Activated T-helper 1 cell treated with Interleukin-2 at 50 U/mL for 16 hours (primary cell): Measurements from ENCODE around the gene NDE1.
"Not testable (repeated sequence)": the region's sequence is repeated elsewhere in the genome, so short reads cannot be mapped to it uniquely, and the experiment has no call there.

Experiments
- DNase-seq: peaks from one replicate; pipeline ENCODE4 v3.0.0-alpha.2; 2020; ENCODE audit warnings: low read depth

Gene NDE1

DNA sequence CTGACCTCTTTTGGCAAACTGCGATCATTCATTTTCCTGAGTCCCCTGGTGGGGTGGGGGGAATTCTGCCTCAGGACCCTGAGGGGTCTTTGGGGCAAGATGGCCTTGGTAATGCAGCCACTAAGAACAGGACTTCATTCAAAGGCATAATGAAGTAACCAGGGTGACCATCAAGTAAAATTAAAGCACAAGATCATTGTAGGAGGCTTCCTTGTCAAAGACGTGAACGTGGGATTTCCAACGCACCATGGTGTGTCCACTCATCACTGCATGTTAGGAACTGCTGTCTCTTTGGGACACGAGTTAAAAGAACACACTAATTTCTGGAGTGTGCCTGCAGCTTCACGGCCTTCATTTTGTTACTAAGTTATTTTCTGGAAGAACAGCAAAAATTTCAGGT, 51.3 kb downstream of the NDE1 start:
- DNase-seq, result no peak

DNA sequence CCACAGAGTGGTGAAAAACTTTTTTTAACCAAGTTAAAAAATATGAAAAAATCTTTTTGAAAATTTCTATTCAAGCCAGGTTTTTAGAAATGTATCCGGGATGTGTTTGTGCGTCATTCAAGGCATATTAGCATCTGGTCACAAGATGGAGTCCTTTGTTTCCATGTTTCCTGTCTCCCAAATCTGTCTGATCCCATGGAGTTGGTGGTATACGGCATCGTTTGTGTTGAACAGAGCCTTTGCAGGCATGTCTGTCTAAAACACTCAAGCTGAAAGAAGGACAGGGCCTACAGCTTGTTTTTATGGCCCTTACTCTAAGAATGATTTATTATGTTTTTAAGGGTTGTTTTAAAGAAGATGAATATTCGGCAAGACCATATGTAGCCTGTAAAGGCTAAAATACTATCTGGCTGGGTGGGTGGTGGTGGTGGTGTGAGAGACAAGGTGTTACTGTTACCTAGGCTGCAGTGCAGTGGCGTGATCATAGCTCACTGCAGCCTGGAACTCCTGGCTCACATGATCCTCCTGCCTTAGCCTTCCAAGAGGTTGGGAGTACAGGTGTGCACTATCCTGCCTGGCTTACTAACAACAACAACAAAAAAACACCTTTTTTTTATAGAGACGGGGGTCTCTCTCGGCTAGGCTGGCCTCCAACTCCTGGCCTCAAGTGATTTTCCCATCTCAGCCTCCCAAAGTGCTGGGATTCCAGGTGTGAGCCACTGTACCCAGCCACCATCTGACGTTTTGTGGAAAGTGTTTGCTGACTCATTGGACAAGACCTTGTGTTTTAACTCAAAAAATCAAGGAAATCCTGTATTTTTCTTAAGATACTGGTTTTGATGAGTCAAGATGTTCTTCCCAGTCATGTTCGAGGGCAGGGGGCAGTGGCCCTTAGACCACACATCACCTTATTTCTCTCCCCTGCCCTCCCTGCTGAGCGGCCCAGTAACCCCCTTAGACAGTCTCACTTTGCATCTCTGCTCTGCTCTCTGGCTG, 52.2 kb downstream of the NDE1 start:
- DNase-seq, result no peak

DNA sequence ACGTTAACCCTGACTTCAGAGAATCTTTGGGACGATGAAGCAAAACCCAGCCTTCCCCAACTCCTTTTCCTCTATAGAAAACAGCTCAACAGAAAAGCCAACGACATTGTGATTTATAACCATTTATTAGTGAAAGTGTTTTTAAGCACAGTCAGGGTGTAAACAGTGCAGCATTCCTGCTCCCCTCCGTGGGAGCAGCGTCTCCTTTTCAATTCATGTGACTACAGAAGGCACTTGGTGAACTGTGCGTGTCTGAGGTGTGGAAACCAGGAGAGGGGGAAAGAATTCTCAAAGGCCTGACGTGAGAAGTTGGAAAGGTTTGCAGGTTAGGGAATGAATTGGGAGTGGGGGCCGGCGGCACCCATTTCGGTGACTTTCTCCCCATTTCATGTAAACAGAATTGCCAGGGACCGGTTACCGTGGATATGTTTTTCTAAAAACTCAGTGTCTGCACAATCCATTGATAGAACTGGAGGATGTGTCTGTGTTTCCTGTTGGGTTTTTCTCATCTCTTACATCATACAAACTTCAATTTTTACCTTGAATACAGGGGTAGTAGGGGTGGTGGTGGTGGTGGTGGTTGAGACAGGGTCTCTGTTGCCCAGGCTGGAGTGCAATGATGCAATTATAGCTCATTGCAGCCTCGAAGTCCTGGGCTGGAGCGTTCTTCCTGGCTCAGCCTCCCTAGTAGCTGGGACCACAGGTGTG, 53.1 kb downstream of the NDE1 start:
- no peak for DNase-seq

DNA sequence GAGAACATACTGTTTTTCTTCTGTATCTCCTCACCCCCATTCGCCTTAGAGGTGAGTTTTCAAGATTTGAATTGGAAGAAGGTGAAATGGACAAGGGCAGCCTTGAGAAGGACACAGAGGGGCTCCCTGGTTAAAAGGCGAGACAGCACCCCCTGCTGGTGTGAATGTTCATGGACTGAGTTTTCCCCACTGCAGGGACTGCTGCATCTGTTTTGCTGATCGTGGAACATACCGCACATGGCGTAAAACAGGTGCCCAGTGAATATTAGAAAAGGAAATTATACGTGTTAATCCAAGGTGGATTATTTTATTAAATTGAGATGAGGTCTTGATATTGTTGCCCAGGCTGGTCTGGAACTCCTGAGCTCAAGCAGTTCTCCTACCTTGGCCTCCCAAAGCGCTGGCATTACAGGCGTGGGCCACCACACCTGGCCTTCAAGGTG, 54.5 kb downstream of the NDE1 start:
- peak; percentile 50 for DNase-seq

GRCh38 chr16:15705064-15705565, 55.1 kb downstream of the NDE1 start:
- DNase-seq, result no peak

DNA sequence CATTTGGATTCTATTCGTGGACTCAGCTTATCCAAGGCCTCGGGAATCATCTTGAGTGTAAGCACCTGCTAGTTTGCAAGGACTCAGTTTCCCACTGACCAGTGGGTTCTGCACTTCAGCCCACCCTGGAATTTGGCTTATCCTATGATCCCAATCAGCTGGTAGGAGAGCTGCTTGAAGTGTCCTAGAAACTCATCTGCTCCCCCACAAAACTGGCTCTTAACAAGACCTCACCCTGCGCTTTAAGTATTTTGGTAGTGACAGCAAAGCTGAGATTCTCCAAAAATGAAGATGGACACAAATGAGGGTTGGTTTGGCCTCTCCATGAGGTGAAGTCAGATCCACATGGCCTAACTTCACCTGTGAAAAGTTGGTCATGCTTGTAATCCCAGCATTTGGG, 57.3 kb downstream of the NDE1 start:
- DNase-seq, result no peak

- no peak for DNase-seq
Measured at GRCh38 chr16:15708096-15708495, 58.1 kb downstream of the NDE1 start.

- DNase-seq, result no peak
Measured at GRCh38 chr16:15708997-15709396, 59.0 kb downstream of the NDE1 start.

- no peak for DNase-seq
Measured at GRCh38 chr16:15714393-15715172, 64.5 kb downstream of the NDE1 start.

DNA sequence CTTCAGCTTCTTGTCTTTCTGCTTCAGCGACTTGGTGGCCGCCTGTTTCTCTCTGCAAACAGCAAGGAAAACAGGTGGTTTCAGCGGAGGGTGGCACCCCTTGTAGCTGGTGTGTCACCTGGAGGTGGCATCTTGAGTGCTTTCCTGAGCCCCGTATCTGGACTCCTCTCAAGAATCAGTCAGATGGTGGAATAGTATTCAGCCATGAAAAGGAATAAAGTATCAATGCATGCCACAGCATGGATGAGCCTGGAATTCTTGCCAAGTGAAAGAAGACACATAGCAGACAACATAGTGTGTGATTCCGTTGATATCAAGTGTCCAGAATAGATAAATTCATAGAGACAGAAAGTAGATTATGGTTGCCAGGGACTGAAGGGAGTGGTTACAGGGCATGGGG, 65.2 kb downstream of the NDE1 start:
- DNase-seq, result no peak

DNA sequence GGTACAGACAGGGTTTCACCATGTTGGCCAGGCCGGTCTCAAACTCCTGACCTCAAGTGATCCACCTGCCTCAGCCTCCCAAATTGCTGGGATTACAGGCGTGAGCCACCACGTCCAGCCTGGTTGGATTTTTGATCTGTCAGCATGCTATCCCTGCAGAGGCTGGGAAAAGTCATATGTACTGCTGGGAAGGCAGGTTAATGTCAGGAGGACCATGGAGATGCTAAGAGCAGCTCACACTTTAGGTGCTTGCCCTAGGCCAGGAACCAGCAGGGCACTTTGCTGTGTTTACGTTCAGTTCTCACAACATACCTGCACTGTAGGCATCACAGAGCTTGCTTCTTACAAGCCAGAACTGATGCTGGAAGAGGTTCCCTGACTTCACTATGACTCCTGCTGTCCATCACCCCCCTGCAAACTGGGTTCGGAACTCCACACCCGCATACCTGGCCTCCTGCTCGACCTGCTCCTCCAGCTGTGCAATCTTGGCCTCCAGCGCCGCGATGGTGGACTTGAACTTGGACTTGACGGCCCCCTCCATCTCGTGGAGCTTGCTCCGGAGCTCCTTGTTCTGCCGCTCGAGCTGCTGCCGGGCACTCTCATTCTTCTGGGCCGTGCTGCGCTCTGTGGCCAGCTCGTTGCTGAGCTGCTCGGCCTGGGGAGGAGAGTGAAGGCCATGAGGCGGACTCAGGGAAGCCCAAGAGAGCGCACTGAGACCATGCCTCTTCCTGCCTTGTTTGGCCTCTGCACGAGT, 66.8 kb downstream of the NDE1 start:
- DNase-seq, result no peak

- DNase-seq, result no peak
Measured at GRCh38 chr16:15721018-15721417, 71.0 kb downstream of the NDE1 start.

DNA sequence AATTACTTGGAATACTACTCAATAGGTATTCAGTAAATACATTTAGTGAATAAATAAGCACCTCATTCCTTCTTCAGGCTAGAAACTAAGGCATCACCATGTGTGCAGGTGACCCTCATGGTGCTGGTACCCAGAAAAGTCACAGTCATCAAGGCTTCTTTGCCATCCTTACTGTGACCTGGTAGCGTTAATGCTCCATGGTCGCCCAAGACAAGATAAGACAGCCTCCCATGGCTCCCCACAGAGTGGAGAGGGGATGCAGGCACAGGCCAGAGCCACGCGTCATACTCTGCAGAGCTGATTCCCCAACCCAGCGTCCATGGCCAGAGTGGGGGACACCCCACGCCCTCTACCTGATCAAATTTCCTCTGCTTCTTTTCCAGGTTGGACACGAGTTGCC, 73.8 kb downstream of the NDE1 start:
- no peak for DNase-seq

DNA sequence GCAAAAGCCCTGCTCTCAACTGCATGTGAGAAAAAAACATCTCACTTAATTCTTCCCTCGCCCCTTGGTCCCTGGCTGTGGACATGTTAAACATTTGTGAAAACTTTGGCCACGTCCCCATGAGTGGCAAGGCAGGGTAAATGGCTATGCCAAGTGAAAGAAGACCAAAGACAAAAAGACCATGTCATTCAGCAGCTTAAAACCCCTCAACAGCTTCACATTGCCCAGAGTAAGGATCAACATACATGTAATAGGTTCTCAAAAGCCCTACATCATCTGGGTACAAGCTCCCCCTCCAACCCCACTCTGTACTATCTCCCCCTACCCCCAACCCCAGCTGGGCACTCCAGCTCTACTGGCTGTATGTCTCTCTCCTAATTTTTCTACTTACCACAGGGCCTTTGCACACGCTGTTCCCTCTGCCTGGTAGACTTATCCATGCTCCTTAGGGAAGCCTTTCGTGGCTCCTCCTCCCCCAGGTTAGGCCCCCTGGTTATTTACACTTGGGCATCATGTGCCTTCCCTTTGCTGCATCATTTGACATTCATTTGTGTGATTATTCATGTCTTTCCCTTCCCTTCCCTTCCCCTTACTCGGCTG, 75.7 kb downstream of the NDE1 start:
- no peak for DNase-seq

- no peak for DNase-seq
Measured at GRCh38 chr16:15726715-15727114, 76.7 kb downstream of the NDE1 start.

DNA sequence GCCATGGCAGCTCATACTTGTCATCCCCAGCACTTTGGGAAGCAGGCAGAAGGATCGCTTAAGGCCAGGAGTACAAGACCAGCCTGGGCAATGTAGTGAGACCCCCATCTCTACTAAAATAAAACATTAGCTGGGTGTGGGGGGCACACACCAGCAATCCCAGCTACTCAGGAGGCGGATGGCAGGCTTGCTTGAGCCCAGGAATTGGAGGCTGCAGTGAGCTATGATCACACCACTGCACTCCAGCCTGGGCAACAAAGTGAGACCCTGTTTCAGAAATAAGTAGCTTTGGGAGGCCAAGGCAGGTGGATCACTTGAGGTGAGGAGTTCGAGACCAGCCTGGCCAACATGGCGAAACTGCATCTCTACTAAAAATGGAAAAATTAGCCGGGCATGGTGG, 77.7 kb downstream of the NDE1 start:
- not testable (repeated sequence) for DNase-seq

GRCh38 chr16:15729152-15729551, 79.1 kb downstream of the NDE1 start:
- DNase-seq, result no peak

- no peak for DNase-seq
Measured at GRCh38 chr16:15732416-15732815, 82.4 kb downstream of the NDE1 start.

DNA sequence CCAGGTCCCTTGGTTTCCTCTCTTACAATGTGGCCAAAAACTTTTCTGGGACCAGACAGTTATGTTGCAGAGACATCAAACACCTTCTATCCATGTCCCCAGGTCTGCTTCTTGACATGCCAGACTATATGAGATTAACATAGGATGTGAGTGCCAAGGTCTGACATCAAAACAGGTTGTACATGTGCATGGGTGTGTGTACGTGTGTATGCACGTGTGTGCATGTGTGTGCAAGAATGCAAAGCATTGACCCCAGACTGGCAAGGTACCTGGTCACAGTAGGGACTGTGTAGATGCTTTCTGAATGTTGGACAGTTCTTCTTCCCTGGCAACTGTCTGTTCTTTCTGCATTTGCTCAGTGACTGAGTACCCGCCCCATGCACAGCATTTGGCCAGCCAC, 85.6 kb downstream of the NDE1 start:
- no peak for DNase-seq

- no peak for DNase-seq
Measured at GRCh38 chr16:15736529-15736928, 86.5 kb downstream of the NDE1 start.

GRCh38 chr16:15737140-15737644, 87.1 kb downstream of the NDE1 start:
- no peak for DNase-seq
